Trophoblast cell (in vitro differentiated cells and primary cell): ENCODE measurements around the gene DUSP10.

Experiments
- DNase-seq, 2 donors: peaks; one replicate each; pipeline ENCODE4 v3.0.0-alpha.2; 2016
- H2AFZ ChIP-seq: 2 replicates; pipeline ENCODE4 v1.6.1; 2013; ENCODE audit warnings: low read length, moderate library complexity, mild to moderate bottlenecking; ENCODE audit not compliant: insufficient read depth, poor library complexity
- H2AK5ac ChIP-seq: 2 replicates; pipeline ENCODE4 v1.6.1; 2013; ENCODE audit warnings: mild to moderate bottlenecking, low read length
- H2BK120ac ChIP-seq: 2 replicates; pipeline ENCODE4 v1.6.1; 2013; ENCODE audit warnings: low read length, mild to moderate bottlenecking, moderate library complexity; ENCODE audit not compliant: insufficient read depth, poor library complexity
- H2BK12ac ChIP-seq: 2 replicates; pipeline ENCODE4 v1.6.1; 2013; ENCODE audit warnings: mild to moderate bottlenecking, low read length, moderate library complexity
- H2BK5ac ChIP-seq: 2 replicates; pipeline ENCODE4 v1.6.1; 2013; ENCODE audit warnings: low read length, low read depth, moderate library complexity, mild to moderate bottlenecking; ENCODE audit not compliant: poor library complexity
- H3K14ac ChIP-seq: 2 replicates; pipeline ENCODE4 v1.6.1; 2013; ENCODE audit warnings: mild to moderate bottlenecking, low read length
- H3K18ac ChIP-seq: 2 replicates; pipeline ENCODE4 v1.6.1; 2013; ENCODE audit warnings: mild to moderate bottlenecking, low read length
- H3K23ac ChIP-seq: 2 replicates; pipeline ENCODE4 v1.6.1; 2013; ENCODE audit warnings: low read length
- H3K27ac ChIP-seq: 2 replicates; pipeline ENCODE4 v1.5.1; 2013; ENCODE audit warnings: low read depth, mild to moderate bottlenecking, inconsistent platforms, low read length, moderate library complexity
- H3K27me3 ChIP-seq: 2 replicates; pipeline ENCODE4 v1.6.1; 2013; ENCODE audit warnings: inconsistent platforms, mild to moderate bottlenecking, low read length, moderate library complexity; ENCODE audit not compliant: insufficient read depth
- H3K36me3 ChIP-seq, 2 experiments: 1 replicate in 1 of 2; 2 replicates in 1 of 2; pipeline ENCODE4 v1.6.1; 2013; ENCODE audit warnings: low read length in 2 of 2, mild to moderate bottlenecking in 2 of 2, moderate library complexity in 1 of 2; ENCODE audit not compliant: insufficient read depth in 2 of 2, control insufficient read depth in 1 of 2
- H3K4ac ChIP-seq: 2 replicates; pipeline ENCODE4 v1.6.1; 2013; ENCODE audit warnings: low read depth, mild to moderate bottlenecking, low read length, moderate library complexity
- H3K4me1 ChIP-seq, 2 experiments: 1 replicate in 1 of 2; 2 replicates in 1 of 2; pipeline ENCODE4 v1.6.1; 2013; ENCODE audit warnings: low read length in 2 of 2, mild to moderate bottlenecking in 2 of 2, moderate library complexity in 1 of 2; ENCODE audit not compliant: insufficient read depth in 2 of 2, control insufficient read depth in 1 of 2
- H3K4me2 ChIP-seq: 2 replicates; pipeline ENCODE4 v1.6.1; 2013; ENCODE audit warnings: inconsistent platforms, mild to moderate bottlenecking, low read length, moderate library complexity
- H3K4me3 ChIP-seq: 2 replicates; pipeline ENCODE4 v1.5.1; 2013; ENCODE audit warnings: mild to moderate bottlenecking, low read depth, low read length, inconsistent platforms
- H3K79me1 ChIP-seq: one replicate; pipeline ENCODE4 v1.6.1; 2013; ENCODE audit warnings: low read length
- H3K79me2 ChIP-seq: 2 replicates; pipeline ENCODE4 v1.6.1; 2013; ENCODE audit warnings: low read length, mild to moderate bottlenecking; ENCODE audit not compliant: control insufficient read depth, insufficient read depth, poor library complexity
- H3K9ac ChIP-seq: 2 replicates; pipeline ENCODE4 v1.6.1; 2013; ENCODE audit warnings: mild to moderate bottlenecking, low read length
- H3K9me3 ChIP-seq: 2 replicates; pipeline ENCODE4 v1.6.1; 2013; ENCODE audit warnings: low read depth, mild to moderate bottlenecking, control low read depth, inconsistent platforms, low read length; ENCODE audit not compliant: insufficient read depth
- H4K12ac ChIP-seq: 2 replicates; pipeline ENCODE4 v1.6.1; 2013; ENCODE audit warnings: low read depth, mild to moderate bottlenecking, low read length, moderate library complexity
- H4K8ac ChIP-seq: 2 replicates; pipeline ENCODE4 v1.6.1; 2013; ENCODE audit warnings: low read depth, mild to moderate bottlenecking, low read length, moderate library complexity
- H4K91ac ChIP-seq: one replicate; pipeline ENCODE4 v1.6.1; 2013; ENCODE audit warnings: low read depth, mild to moderate bottlenecking, low read length, moderate library complexity
- whole genome bisulfite sequencing: extraction: QIAGEN DNeasy Blood & Tissue Kit; methylation state at CpG from one replicate; pipeline ENCODE4 v1.1.7; 2013; ENCODE audit warnings: missing lambda C conversion rate; ENCODE audit not compliant: insufficient read length, insufficient coverage; ENCODE audit errors: extremely low coverage; 5-methylcytosine and 5-hydroxymethylcytosine counted together

The DUSP10 gene

GRCh38 chr1:221777431-221778072 lies 35.7 kb upstream of the DUSP10 start:
- Histone ChIP-seq H3K4ac (no peak overlapping the region), H3K4me2 (no peak overlapping the region), H2AFZ (no peak overlapping the region), H3K4me1 (peaks cover 0 to 2% of the 10 kb centered on the region in 2 experiments), H3K79me2 (no peaks in the 10 kb centered on the region), H2BK5ac (no peak overlapping the region), H4K91ac (no peak overlapping the region), H3K79me1 (no peaks in the 10 kb centered on the region), H3K27ac (no peak overlapping the region), H3K9me3 (no peaks in the 10 kb centered on the region), H3K18ac (no peak overlapping the region), H2BK120ac (no peak overlapping the region), H2AK5ac (no peak overlapping the region), H3K23ac (no peak overlapping the region), H3K4me3 (no peak overlapping the region), H3K9ac (no peak overlapping the region), H2BK12ac (no peak overlapping the region), H4K8ac (no peak overlapping the region), H3K36me3 (no peaks in the 10 kb centered on the region), H4K12ac (no peak overlapping the region), H3K27me3 (no peaks in the 10 kb centered on the region), H3K14ac (no peak overlapping the region)
- no peak for DNase-seq
- no CpG with 5 or more reads among the region's 8 CpGs for WGBS

GRCh38 chr1:221776495-221777301 lies 34.8 kb upstream of the DUSP10 start:
- H4K91ac ChIP-seq, result no peak overlapping the region
- no peak overlapping the region for H2BK12ac ChIP-seq
- H4K12ac ChIP-seq, result no peak overlapping the region
- DNase-seq, result no peak
- no peak overlapping the region for H3K4ac ChIP-seq
- H3K36me3 ChIP-seq, result no peaks in the 10 kb centered on the region
- no peak overlapping the region for H3K18ac ChIP-seq
- no peak overlapping the region for H2AFZ ChIP-seq
- no peak overlapping the region for H3K9ac ChIP-seq
- no peak overlapping the region for H4K8ac ChIP-seq
- no peaks in the 10 kb centered on the region for H3K9me3 ChIP-seq
- no CpG with 5 or more reads among the region's 5 CpGs for WGBS
- no peak overlapping the region for H2AK5ac ChIP-seq
- H3K79me2 ChIP-seq, result no peaks in the 10 kb centered on the region
- no peak overlapping the region for H3K14ac ChIP-seq
- no peaks in the 10 kb centered on the region for H3K27me3 ChIP-seq
- no peak overlapping the region for H3K4me2 ChIP-seq
- no peak overlapping the region for H2BK5ac ChIP-seq
- H3K27ac ChIP-seq, result no peak overlapping the region
- H2BK120ac ChIP-seq, result no peak overlapping the region
- no peaks in the 10 kb centered on the region for H3K4me1 ChIP-seq
- H3K79me1 ChIP-seq, result no peaks in the 10 kb centered on the region
- no peak overlapping the region for H3K23ac ChIP-seq
- no peak overlapping the region for H3K4me3 ChIP-seq

GRCh38 chr1:221775206-221775605 lies 33.3 kb upstream of the DUSP10 start:
- Histone ChIP-seq H3K14ac (no peak overlapping the region), H4K91ac (no peak overlapping the region), H3K4ac (no peak overlapping the region), H3K4me1 (no peaks in the 10 kb centered on the region), H4K8ac (no peak overlapping the region), H2BK12ac (no peak overlapping the region), H3K36me3 (no peaks in the 10 kb centered on the region), H3K27ac (no peak overlapping the region), H3K9ac (no peak overlapping the region), H2AK5ac (no peak overlapping the region), H3K79me1 (no peaks in the 10 kb centered on the region), H3K9me3 (no peaks in the 10 kb centered on the region), H3K23ac (no peak overlapping the region), H3K4me2 (no peak overlapping the region), H3K79me2 (no peaks in the 10 kb centered on the region), H2AFZ (no peak overlapping the region), H3K27me3 (no peaks in the 10 kb centered on the region), H3K18ac (no peak overlapping the region), H2BK5ac (no peak overlapping the region), H4K12ac (no peak overlapping the region), H3K4me3 (no peak overlapping the region), H2BK120ac (no peak overlapping the region)
- WGBS, result no CpG with 5 or more reads among the region's 4 CpGs
- no peak for DNase-seq

- Histone ChIP-seq H4K12ac (no peak overlapping the region), H3K9ac (no peak overlapping the region), H2AK5ac (no peak overlapping the region), H3K9me3 (no peaks in the 10 kb centered on the region), H3K27me3 (no peaks in the 10 kb centered on the region), H3K4me1 (no peaks in the 10 kb centered on the region), H2BK12ac (no peak overlapping the region), H3K23ac (no peak overlapping the region), H3K36me3 (no peaks in the 10 kb centered on the region), H4K91ac (no peak overlapping the region), H3K4me3 (no peak overlapping the region), H3K4me2 (no peak overlapping the region), H2BK5ac (no peak overlapping the region), H3K27ac (no peak overlapping the region), H3K79me2 (no peaks in the 10 kb centered on the region), H3K18ac (no peak overlapping the region), H2BK120ac (no peak overlapping the region), H4K8ac (no peak overlapping the region), H3K4ac (no peak overlapping the region), H3K14ac (no peak overlapping the region), H2AFZ (no peak overlapping the region), H3K79me1 (no peaks in the 10 kb centered on the region)
- DNase-seq, result no peak
- WGBS, result no CpG with 5 or more reads among the region's 8 CpGs
These were observed 32.4 kb upstream of the DUSP10 start for GRCh38 chr1:221774054-221774842.
